Smooth muscle cell of the brain vasculature (primary cell): Measurements from ENCODE around the gene SLC28A3.
"Not testable (repeated sequence)": the region's sequence is repeated elsewhere in the genome, so short reads cannot be mapped to it uniquely, and the experiment has no call there.

Source experiments
- DNase-seq: peaks from one replicate; pipeline ENCODE4 v3.0.0-alpha.2; 2012; ENCODE audit warnings: low read depth, low spot score

Gene SLC28A3

GRCh38 chr9:84340535-84340934 is at the start of gene SLC28A3:
SLC28A3 (minus strand) TSS chr9:84340758; CDS start chr9:84340633, 125 bp downstream.
- no peak for DNase-seq

- DNase-seq = not testable (repeated sequence)
Observed at GRCh38 chr9:84390254-84390653, 49.7 kb upstream of the SLC28A3 start.

GRCh38 chr9:84387821-84388220 is 47.3 kb upstream of the SLC28A3 start:
- DNase-seq = no peak

- DNase-seq = no peak
Observed at GRCh38 chr9:84386753-84387152, 46.2 kb upstream of the SLC28A3 start.

DNA sequence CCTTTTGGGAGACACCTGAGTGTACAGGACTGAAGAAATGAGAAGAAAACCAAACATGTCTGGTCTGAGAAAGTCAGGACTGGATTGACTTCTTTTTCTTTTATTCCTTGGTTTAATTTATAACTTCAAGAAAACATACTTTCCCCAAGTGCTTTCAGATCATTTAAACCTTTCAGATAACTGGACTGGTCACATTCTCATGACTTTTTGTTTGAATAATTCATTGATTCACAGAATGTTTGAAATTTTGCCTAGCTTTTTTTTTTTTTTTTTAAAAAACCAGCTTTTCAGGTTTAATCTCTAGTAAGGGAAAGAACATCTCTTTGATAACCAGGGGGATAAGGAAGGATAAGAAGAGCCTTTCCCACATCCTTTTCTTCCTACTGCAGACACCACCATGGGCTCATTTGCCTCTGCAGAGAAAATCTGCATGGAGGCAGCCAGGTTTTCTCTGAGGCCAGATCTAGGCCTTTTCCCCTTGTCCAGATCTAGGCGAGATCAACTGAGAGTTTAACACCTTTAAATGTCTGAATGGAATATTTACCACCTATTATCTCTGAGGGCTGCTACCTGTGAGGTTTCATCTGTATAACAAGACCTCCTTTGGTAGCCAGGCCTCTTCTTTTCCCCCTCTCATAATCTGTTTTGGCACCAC is 45.0 kb upstream of the SLC28A3 start:
- DNase-seq = no peak

- DNase-seq = no peak
Observed at GRCh38 chr9:84384617-84385016, 44.1 kb upstream of the SLC28A3 start.

DNA sequence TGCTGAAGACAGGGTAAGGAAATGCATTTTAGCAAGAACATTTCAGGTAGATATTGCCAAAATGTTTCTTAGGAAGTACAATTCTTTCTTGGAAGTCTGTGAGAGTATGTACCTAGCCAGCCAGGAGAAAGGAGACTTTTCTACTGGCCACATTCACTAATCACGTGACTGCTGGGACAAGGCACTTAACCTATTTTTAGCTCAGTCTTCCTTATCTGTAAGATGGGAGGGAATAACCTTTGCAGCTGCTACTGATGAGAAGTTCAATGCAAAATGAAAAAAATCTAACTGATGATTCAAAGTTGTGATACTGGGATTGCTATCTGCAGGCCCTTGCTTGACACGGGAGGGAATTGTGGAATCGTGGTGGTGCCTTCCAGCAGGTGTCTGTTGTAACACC is 42.6 kb upstream of the SLC28A3 start:
- DNase-seq = no peak

DNA sequence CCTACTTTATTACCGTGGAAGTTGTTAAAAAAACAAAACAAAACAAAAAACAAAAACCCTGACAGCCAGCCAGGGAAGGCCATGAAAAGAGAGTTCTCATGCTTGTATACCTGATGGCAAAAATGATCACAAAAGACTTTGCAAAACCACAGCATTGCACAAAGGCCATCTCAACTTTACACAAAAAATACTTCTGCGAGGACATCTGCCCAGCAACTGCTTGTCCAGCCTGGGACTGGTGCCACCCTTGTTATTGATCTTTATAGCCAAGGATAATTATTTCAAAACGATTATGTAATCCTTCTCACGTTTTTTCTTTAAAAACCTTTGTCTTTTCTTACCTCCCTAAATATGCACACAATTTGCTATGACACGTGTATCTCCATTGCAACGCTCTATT is 42.2 kb upstream of the SLC28A3 start:
- no peak for DNase-seq

GRCh38 chr9:84381508-84381907 is 41.0 kb upstream of the SLC28A3 start:
- DNase-seq = no peak

- DNase-seq = no peak
Observed at GRCh38 chr9:84379740-84380139, 39.2 kb upstream of the SLC28A3 start.

GRCh38 chr9:84375954-84376353 is 35.4 kb upstream of the SLC28A3 start:
- no peak for DNase-seq

- DNase-seq = no peak
Observed at GRCh38 chr9:84374516-84374915, 34.0 kb upstream of the SLC28A3 start.

DNA sequence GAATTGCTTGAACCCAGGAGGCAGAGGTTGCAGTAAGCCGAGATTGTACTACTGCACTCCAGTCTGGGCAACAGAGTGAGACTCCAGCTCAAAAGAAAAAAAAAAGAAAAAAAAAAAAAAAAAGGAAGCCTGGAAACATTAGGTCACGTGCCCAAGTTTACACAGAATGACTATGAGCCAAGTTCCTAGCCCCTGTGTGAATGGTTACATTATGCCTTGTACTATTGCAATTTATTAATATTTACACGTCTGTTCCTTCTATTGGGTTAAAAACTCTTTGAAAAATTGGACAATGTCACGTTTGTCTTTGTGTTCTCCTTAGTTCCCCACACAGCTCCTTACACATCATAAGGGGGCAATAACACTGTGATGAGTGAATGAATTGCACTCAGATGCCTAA is 33.5 kb upstream of the SLC28A3 start:
- no peak for DNase-seq

DNA sequence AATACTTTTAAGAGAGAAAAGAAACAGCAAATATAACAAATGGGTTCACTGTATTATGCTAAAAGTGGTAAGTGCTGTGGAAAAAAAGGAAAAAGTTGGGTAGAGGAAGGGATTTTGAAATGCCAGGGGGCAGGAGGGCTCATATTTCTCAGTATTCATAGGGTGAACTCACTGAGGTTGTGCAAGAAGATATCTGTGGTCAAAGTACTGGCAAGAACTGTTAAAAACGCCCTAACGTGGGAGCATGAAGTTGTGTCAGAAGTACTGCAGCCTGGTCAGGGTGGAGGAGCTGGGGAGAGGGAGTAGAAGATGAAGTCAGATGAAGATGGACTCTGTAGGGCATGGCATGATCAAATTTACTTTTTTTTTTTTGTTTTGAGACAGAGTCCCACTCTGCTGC is 31.2 kb upstream of the SLC28A3 start:
- no peak for DNase-seq

GRCh38 chr9:84368601-84369000 is 28.0 kb upstream of the SLC28A3 start:
- DNase-seq = no peak

- not testable (repeated sequence) for DNase-seq
Observed at GRCh38 chr9:84367726-84368125, 27.2 kb upstream of the SLC28A3 start.

DNA sequence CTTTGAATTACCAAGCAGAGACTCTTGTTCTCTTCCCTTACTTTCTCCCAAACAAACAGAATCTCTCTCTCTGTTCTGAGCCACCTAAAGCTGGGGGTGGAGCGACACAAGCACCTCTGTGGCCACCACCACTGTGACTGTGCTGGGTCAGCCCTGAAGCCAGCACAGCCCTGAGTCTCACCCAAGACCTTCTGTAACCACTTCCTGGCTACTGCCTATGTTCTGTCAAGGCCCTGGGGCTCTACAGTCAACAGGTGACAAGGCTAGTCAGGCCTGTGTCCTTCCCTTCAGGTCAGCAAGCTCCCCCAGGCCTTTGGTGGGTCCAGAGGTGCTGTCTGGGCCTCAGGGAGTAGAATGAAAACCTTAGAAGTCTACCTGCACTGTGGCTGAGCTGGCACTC is 26.1 kb upstream of the SLC28A3 start:
- DNase-seq = no peak

GRCh38 chr9:84364894-84365490 is 24.4 kb upstream of the SLC28A3 start:
- not testable (repeated sequence) for DNase-seq

DNA sequence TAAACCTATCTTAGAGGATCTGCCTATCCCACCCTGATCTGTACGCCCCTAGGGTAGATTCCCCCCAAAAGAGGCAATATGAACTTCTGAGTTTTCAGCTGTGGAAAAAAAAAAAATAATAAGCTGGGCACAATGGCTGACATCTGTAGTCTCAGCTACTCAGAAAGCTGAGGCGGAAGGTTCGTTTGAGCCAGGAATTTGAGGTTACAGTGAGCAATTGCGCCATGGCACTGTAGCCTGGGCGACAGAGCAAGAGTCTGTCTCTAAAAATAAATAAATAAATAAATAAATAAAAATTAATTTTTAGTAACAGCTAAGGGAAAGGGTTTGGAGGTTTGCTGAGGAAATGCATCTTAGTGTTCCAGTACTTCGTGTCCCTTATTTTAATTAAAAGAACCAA is 21.1 kb upstream of the SLC28A3 start:
- DNase-seq = no peak

DNA sequence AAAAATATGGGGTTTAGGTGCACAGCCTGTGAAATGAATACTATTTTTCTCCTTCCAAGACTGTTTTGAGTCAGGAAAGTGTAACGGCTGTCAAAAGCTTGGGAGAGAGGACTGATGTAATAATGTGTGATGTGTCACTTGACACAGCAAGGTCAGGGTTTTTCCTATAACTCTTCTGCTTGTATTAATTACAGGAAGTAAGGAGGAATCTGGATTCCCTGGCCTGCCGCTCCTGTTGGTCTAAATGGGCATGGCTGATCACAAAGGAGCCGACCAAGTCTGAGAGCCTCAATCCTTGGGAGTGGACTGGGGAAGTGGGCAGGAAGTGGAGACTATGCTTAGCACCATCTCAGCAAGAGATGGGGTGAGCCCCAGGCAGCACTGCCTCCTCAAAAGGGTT is 16.7 kb upstream of the SLC28A3 start:
- no peak for DNase-seq

DNA sequence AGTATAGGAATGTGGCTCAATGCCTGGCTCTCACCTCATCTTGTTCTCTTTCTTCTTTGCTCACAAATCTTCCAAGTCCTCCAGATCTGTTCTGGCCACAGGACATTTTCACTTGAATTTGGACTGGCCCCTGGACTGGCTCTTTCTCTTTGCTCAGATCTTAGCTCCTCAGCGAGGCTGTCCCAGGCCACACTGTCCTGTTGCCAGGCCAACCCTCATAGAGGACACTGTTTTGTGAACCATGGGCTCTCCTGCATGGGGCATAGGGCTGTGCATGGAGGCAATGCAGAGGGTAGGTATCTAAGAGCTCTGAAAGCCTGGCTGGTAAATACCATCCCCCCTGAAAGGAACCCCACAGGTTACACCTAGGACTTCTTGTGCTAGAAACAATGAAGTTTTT is 13.5 kb upstream of the SLC28A3 start:
- DNase-seq = no peak

DNA sequence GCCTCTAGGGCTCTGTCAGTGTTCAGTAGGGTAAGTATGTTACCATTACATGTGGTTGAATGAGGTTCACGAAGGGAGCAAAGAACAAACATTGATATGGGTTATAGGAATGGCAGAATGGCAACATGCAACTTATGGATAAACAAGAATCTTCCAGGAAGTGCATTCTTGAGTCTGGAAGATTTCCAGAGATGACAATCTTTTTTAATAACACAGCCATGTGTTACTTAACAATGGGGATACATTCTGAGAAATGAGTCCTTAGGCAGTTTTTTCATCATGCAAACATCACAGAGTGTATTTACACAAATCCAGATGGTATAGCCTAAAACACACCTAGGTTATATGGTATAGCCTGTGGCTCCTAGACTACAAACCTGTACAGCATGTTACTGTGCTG is 9.1 kb upstream of the SLC28A3 start:
- no peak for DNase-seq

DNA sequence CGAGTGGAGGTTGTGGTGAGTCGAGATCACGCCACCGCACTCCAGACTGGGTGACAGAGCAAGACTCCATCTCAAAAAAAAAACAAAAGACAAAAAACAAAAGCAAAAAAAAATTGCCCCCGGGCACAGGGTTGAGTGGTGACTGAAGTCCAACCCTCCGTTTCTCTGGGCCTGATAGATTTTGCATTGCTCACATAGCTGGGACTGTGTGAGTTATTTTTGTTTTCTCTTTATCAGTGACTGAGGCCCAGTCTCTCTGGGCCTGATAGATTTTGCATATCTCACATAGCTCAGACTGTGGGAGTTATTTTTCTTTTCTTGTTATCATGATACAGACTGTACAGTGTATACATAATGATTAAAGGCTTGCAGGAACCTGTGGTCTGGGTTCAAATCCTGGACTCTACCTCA is 2.6 kb upstream of the SLC28A3 start:
- DNase-seq = no peak

DNA sequence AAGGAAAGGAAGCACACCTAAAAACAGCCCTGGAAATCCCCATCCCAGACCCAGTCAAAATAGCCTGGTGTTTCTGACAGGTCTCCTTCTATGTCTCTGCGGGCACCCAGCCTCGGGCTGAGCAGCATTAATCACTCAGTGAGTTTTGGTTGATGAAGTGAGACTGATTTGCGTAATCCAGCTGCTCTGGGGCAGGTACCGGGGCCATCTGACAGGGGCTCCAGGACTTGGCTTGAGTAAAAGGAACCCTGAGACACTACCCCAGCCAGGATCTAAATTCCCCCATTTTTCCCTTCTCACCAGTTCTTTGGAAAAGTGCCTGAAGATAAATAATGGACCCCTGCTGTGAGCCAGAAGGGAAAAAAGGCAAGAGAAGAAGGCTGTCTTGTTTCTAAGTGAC is 596 bp downstream of the SLC28A3 start:
- DNase-seq = no peak
